H1 (cell line): ENCODE measurements around the gene PNMA6E. TPM values are rescaled to one million over a fixed set of nuclear protein-coding genes. Genes with fewer than 3 reads are reported as not detected.

Experiments
- CTCF ChIA-PET: fragments of 300-600 bp; sonication (Branson Sonifier 250); formaldehyde crosslinking; loops from one replicate; lab custom pipeline; 2021; ENCODE audit not compliant: partially characterized antibody; lab: Charles Lee
- POLR2A ChIA-PET: fragments of 300-600 bp; sonication (Branson Sonifier 250); formaldehyde crosslinking; loops from one replicate; lab custom pipeline; 2021; ENCODE audit warnings: inconsistent platforms; ENCODE audit not compliant: partially characterized antibody; lab: Charles Lee
- DNase-seq, 2 experiments: peaks; one replicate each; pipeline versions ENCODE4 v3.0.0 to v3.0.0-alpha.2; 2010 to 2022; ENCODE audit warnings: low spot score in 2 of 2, low read depth in 1 of 2, mixed read lengths in 1 of 2
- FAIRE-seq: peaks from 2 replicates; lab custom pipeline; 2011; peaks lifted over from hg19 to GRCh38; lab: Jason Lieb, UNC
- H2AFZ ChIP-seq: 2 replicates; pipeline ENCODE4 v1.8.1; 2012; ENCODE audit warnings: low read length, inconsistent platforms
- H2AK5ac ChIP-seq: 2 replicates; pipeline ENCODE4 v1.6.1; 2013; ENCODE audit warnings: low read depth, low read length
- H2BK120ac ChIP-seq: replicated peaks from 2 replicates; pipeline ENCODE3; 2013; ENCODE audit warnings: low read depth, low read length, inconsistent platforms
- H2BK12ac ChIP-seq: 2 replicates; pipeline ENCODE4 v1.6.1; 2013; ENCODE audit warnings: low read depth, low read length
- H2BK15ac ChIP-seq: 2 replicates; pipeline ENCODE4 v1.6.1; 2013; ENCODE audit warnings: low read length
- H2BK20ac ChIP-seq: 2 replicates; pipeline ENCODE4 v1.6.1; 2013; ENCODE audit warnings: low read length
- H2BK5ac ChIP-seq: 2 replicates; pipeline ENCODE4 v1.6.1; 2013; ENCODE audit warnings: low read depth, low read length
- H3K14ac ChIP-seq: 2 replicates; pipeline ENCODE4 v1.6.1; 2013; ENCODE audit warnings: inconsistent platforms; ENCODE audit not compliant: insufficient read length
- H3K18ac ChIP-seq: 2 replicates; pipeline ENCODE4 v1.6.1; 2013; ENCODE audit warnings: low read length; ENCODE audit errors: extremely low read depth
- H3K23ac ChIP-seq: 2 replicates; pipeline ENCODE4 v1.6.1; 2013; ENCODE audit warnings: inconsistent platforms; ENCODE audit not compliant: insufficient read length
- H3K23me2 ChIP-seq: 2 replicates; pipeline ENCODE4 v1.6.1; 2013; ENCODE audit warnings: low read depth, low read length
- H3K27ac ChIP-seq: 2 replicates; pipeline ENCODE4 v1.6.1; 2011; ENCODE audit warnings: low read depth, low read length, inconsistent platforms
- H3K27me3 ChIP-seq, 4 experiments: replicated peaks in 1 of 4; 1 replicate in 1 of 4; 2 replicates in 3 of 4; pipeline versions ENCODE4 v1.6.1 to v1.8.1; 2011 to 2013; ENCODE audit warnings: low read length in 3 of 4, mild to moderate bottlenecking in 3 of 4, inconsistent platforms in 2 of 4, mixed read lengths in 2 of 4, moderate library complexity in 1 of 4; ENCODE audit not compliant: control insufficient read depth in 3 of 4, insufficient read depth in 3 of 4; ENCODE audit errors: extremely low read depth in 1 of 4
- H3K36me3 ChIP-seq, 4 experiments: 2 replicates each; pipeline versions ENCODE4 v1.6.1 to v1.8.1; 2011 to 2013; ENCODE audit warnings: mild to moderate bottlenecking in 4 of 4, low read length in 3 of 4, moderate library complexity in 2 of 4, control low read depth in 1 of 4, inconsistent platforms in 1 of 4; ENCODE audit not compliant: insufficient read depth in 4 of 4, control insufficient read depth in 2 of 4
- H3K4ac ChIP-seq: replicated peaks from 2 replicates; pipeline ENCODE3; 2013; ENCODE audit warnings: low read length, low read depth, mixed read lengths, inconsistent platforms; ENCODE audit not compliant: insufficient read length
- H3K4me1 ChIP-seq, 4 experiments: replicated peaks in 1 of 4; 1 replicate in 1 of 4; 2 replicates in 3 of 4; pipeline versions ENCODE4 v1.6.1 to v1.8.1; 2011 to 2013; ENCODE audit warnings: low read length in 3 of 4, inconsistent platforms in 2 of 4, mixed read lengths in 1 of 4; ENCODE audit not compliant: insufficient read depth in 4 of 4, control insufficient read depth in 3 of 4
- H3K4me2 ChIP-seq, 2 experiments: 2 replicates each; pipeline versions ENCODE4 v1.6.1 to v1.8.1; 2011 to 2013; ENCODE audit warnings: low read depth in 2 of 2, low read length in 2 of 2, control low read depth in 1 of 2, inconsistent platforms in 1 of 2, mild to moderate bottlenecking in 1 of 2; ENCODE audit not compliant: insufficient read depth in 1 of 2
- H3K4me3 ChIP-seq, 4 experiments: fragments of 200-600, 300-600 bp in 1 of 4; sonication (generic), shearing (Covaris generic), sonication (Bioruptor Twin) in 1 of 4; 2 replicates each; pipeline versions ENCODE4 v1.5.1 to v1.8.1; 2011 to 2016; ENCODE audit warnings: low read length in 4 of 4, low read depth in 3 of 4, control low read depth in 2 of 4, inconsistent platforms in 2 of 4, mild to moderate bottlenecking in 2 of 4, mixed read lengths in 1 of 4, moderate library complexity in 1 of 4; ENCODE audit not compliant: insufficient read depth in 2 of 4; ENCODE audit errors: extremely low read depth in 1 of 4
- H3K56ac ChIP-seq: replicated peaks from 2 replicates; pipeline ENCODE3; 2013; ENCODE audit warnings: low read depth, mild to moderate bottlenecking, mixed read lengths, low read length, inconsistent platforms; ENCODE audit not compliant: insufficient read length
- H3K79me1 ChIP-seq: 2 replicates; pipeline ENCODE4 v1.6.1; 2013; ENCODE audit warnings: low read depth, low read length, control low read depth
- H3K79me2 ChIP-seq, 2 experiments: 2 replicates each; pipeline versions ENCODE4 v1.6.1 to v1.8.1; 2012 to 2013; ENCODE audit warnings: low read length in 2 of 2, mild to moderate bottlenecking in 2 of 2, inconsistent platforms in 1 of 2; ENCODE audit not compliant: insufficient read depth in 2 of 2, control insufficient read depth in 1 of 2
- H3K9ac ChIP-seq, 4 experiments: replicated peaks in 1 of 4; 1 replicate in 1 of 4; 2 replicates in 3 of 4; pipeline versions ENCODE4 v1.6.1 to v1.8.1; 2011 to 2013; ENCODE audit warnings: low read depth in 3 of 4, low read length in 3 of 4, control low read depth in 2 of 4, mild to moderate bottlenecking in 2 of 4, moderate library complexity in 2 of 4, inconsistent platforms in 1 of 4; ENCODE audit errors: extremely low read depth in 1 of 4
- H3K9me3 ChIP-seq, 2 experiments: 2 replicates each; pipeline versions ENCODE4 v1.6.1 to v1.8.1; 2012 to 2013; ENCODE audit warnings: mild to moderate bottlenecking in 2 of 2, moderate library complexity in 2 of 2, control low read depth in 1 of 2, inconsistent platforms in 1 of 2, low read depth in 1 of 2, low read length in 1 of 2, mixed read lengths in 1 of 2; ENCODE audit not compliant: insufficient read depth in 2 of 2
- H4K20me1 ChIP-seq, 2 experiments: replicated peaks in 1 of 2; 2 replicates each; pipeline versions ENCODE3 to v1.8.1; 2011 to 2013; ENCODE audit warnings: inconsistent platforms in 2 of 2, low read length in 2 of 2, mild to moderate bottlenecking in 1 of 2; ENCODE audit not compliant: insufficient read depth in 2 of 2, control insufficient read depth in 1 of 2
- H4K5ac ChIP-seq: 2 replicates; pipeline ENCODE4 v1.6.1; 2013; ENCODE audit warnings: low read length, low read depth, mixed read lengths, inconsistent platforms; ENCODE audit not compliant: insufficient read length
- H4K8ac ChIP-seq: 2 replicates; pipeline ENCODE4 v1.8.0; 2013; ENCODE audit warnings: mild to moderate bottlenecking, moderate library complexity, low read length, inconsistent platforms; ENCODE audit not compliant: insufficient read depth; ENCODE audit errors: extremely low read depth
- H4K91ac ChIP-seq: replicated peaks from 2 replicates; pipeline ENCODE3; 2013; ENCODE audit warnings: low read length, mixed read lengths, inconsistent platforms; ENCODE audit not compliant: insufficient read length
- ASH2L ChIP-seq: fragments of 200-600, 300-600 bp; sonication (generic); IDR thresholded peaks from one replicate; pipeline ENCODE4 v1.7.1; 2017; ENCODE audit warnings: low read length
- BACH1 ChIP-seq: IDR thresholded peaks from 2 replicates; pipeline ENCODE4 v1.6.1; 2012; ENCODE audit warnings: low read length, improper control_type of control experiment
- EZH2 ChIP-seq: fragments of 200-600 bp; sonication (generic); IDR thresholded peaks from 2 replicates; pipeline ENCODE4 v1.7.1; 2012; ENCODE audit warnings: low read depth, mild to moderate bottlenecking, moderate library complexity, low read length, inconsistent platforms; ENCODE audit not compliant: severe bottlenecking
- JUN ChIP-seq: IDR thresholded peaks from 2 replicates; pipeline ENCODE4 v1.6.1; 2011; ENCODE audit warnings: low read depth, mild to moderate bottlenecking, improper control_type of control experiment, low read length
- JUND ChIP-seq: IDR thresholded peaks from 2 replicates; pipeline ENCODE4 v1.6.1; 2011; ENCODE audit warnings: mild to moderate bottlenecking, improper control_type of control experiment, low read length
- POLR2A ChIP-seq, 2 experiments: IDR thresholded peaks; 1 replicate in 1 of 2; 2 replicates in 1 of 2; pipeline ENCODE4 v1.6.1; 2011; ENCODE audit warnings: low read depth in 2 of 2, low read length in 2 of 2, mild to moderate bottlenecking in 2 of 2; ENCODE audit errors: control extremely low read depth in 1 of 2
- RBBP5 ChIP-seq: IDR thresholded peaks from 2 replicates; pipeline ENCODE4 v1.7.1; 2012; ENCODE audit warnings: low read depth, mild to moderate bottlenecking, inconsistent platforms, low read length, moderate library complexity, borderline replicate concordance
- SIX5 ChIP-seq: IDR thresholded peaks from 2 replicates; pipeline ENCODE4 v1.6.1; 2011; ENCODE audit warnings: mild to moderate bottlenecking, low read depth, low read length
- SP4 ChIP-seq: IDR thresholded peaks from 2 replicates; pipeline ENCODE4 v1.6.1; 2012; ENCODE audit warnings: low read length, inconsistent platforms
- TCF12 ChIP-seq: IDR thresholded peaks from 2 replicates; pipeline ENCODE4 v1.6.1; 2011; ENCODE audit warnings: low read depth, mild to moderate bottlenecking, low read length
- WGBS, 2 experiments: shearing (Covaris generic) in 1 of 2; methylation state at CpG; one replicate each; pipeline versions ENCODE4 v1.1.6 to v1.1.7; 2013 to 2015; ENCODE audit warnings: low lambda C conversion rate in 2 of 2, mixed read lengths in 2 of 2, inconsistent platforms in 1 of 2, low coverage in 1 of 2, missing lambda C conversion rate in 1 of 2; ENCODE audit not compliant: insufficient replicate concordance in 2 of 2, insufficient coverage in 1 of 2, insufficient read length in 1 of 2; ENCODE audit errors: extremely low coverage in 1 of 2, missing lambda C conversion rate in 1 of 2; 5-methylcytosine and 5-hydroxymethylcytosine counted together
- polyA plus RNA-seq, 7 experiments: library from polyadenylated mRNA; depleted of rRNA in 3 of 7; stranded (reverse) in 5 of 7; unstranded in 2 of 7; fragments of >200 nt in 5 of 7; fragments of 200-250 nt in 2 of 7; gene quantifications; 1 replicate in 5 of 7; 2 replicates in 1 of 7; 4 replicates in 1 of 7; pipeline versions ENCODE4 v1.2.1 to v1.2.3, GENCODE V29; 2011 to 2013; ENCODE audit warnings: missing spikeins in 2 of 7, mixed read lengths in 2 of 7
- total RNA-seq: library from RNA; stranded (reverse); fragmentation: NEBNext Ultra II Directional; extraction: Animal tissue kit (Norgen Biotek cat#: 25700); gene quantifications from 2 replicates; pipeline ENCODE4 v1.2.1, GENCODE V29; 2021
- TF ChIP-seq, protein P1 (sequence below): IDR thresholded peaks from 2 replicates; pipeline ENCODE4 v1.6.1; 2011; ENCODE audit warnings: low read length, improper control_type of control experiment
- TF ChIP-seq, protein P2 (sequence below): IDR thresholded peaks from 2 replicates; pipeline ENCODE4 v1.6.1; 2012; ENCODE audit warnings: low read length, inconsistent platforms
- TF ChIP-seq, protein P3 (sequence below): IDR thresholded peaks from 2 replicates; pipeline ENCODE4 v1.6.1; 2012; ENCODE audit warnings: inconsistent platforms

Gene PNMA6E
- total and polyA plus RNA-seq, 2 of the 8 experiments (the other 6 are each of a cell fraction or from before 2014, with no cell fraction given): not detected

DNA sequence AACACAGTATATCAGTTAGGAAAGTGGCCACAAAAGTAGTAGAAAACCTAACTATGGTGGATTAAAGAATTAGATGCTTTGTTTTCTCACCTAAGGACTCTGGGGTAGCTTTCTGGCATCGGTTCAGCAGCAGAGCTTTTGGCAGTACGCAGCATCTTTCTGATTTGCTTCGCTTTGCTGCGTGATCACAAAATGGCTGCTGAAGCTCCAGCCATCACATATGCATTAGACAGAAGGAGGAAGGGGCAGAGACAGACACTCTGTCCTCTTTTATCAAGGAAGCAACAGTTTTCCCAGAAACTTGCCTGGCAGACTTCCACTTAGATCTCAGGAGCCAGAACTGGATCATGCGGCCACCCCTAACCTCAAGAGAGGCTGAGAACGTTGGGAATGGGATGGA, 29.6 kb upstream of the PNMA6E start:
- 87% methylated on average over 6 of the region's 6 CpGs; no CpG with 5 or more reads in 1 of the 2 experiments for WGBS, 2 experiments
- no peaks in the 10 kb centered on the region for H3K4me1 ChIP-seq
- no peak overlapping the region for H2AFZ ChIP-seq
- no peak overlapping the region for H2BK5ac ChIP-seq
- no peak overlapping the region for H2BK15ac ChIP-seq
- H4K8ac ChIP-seq: no peak overlapping the region
- no peak overlapping the region for H2BK120ac ChIP-seq
- H3K4me2 ChIP-seq: no peak overlapping the region
- H3K23me2 ChIP-seq: no peaks in the 10 kb centered on the region
- H2AK5ac ChIP-seq: no peak overlapping the region
- no peaks in the 10 kb centered on the region for H3K36me3 ChIP-seq
- H3K14ac ChIP-seq: no peak overlapping the region
- H3K18ac ChIP-seq: no peak overlapping the region
- H3K9ac ChIP-seq: no peak overlapping the region
- no peak overlapping the region for H2BK20ac ChIP-seq
- H2BK12ac ChIP-seq: no peak overlapping the region
- H3K79me1 ChIP-seq: no peaks in the 10 kb centered on the region
- no peaks in the 10 kb centered on the region for H4K20me1 ChIP-seq
- FAIRE-seq (no peak), DNase-seq (no peak)
- no peak overlapping the region for H4K5ac ChIP-seq
- H3K9me3 ChIP-seq: no peaks in the 10 kb centered on the region
- H4K91ac ChIP-seq: no peak overlapping the region
- no peaks in the 10 kb centered on the region for H3K27me3 ChIP-seq
- H3K56ac ChIP-seq: no peak overlapping the region
- no peak overlapping the region for H3K4me3 ChIP-seq
- ChIA-PET CTCF (no interaction called here), POLR2A (no interaction called here)
- H3K79me2 ChIP-seq: no peaks in the 10 kb centered on the region
- no peak overlapping the region for H3K27ac ChIP-seq
- H3K4ac ChIP-seq: no peak overlapping the region
- H3K23ac ChIP-seq: no peak overlapping the region
- no peak for TF ChIP-seq TCF12
- no peak for TF ChIP-seq SIX5
- TF ChIP-seq, protein P1, sequence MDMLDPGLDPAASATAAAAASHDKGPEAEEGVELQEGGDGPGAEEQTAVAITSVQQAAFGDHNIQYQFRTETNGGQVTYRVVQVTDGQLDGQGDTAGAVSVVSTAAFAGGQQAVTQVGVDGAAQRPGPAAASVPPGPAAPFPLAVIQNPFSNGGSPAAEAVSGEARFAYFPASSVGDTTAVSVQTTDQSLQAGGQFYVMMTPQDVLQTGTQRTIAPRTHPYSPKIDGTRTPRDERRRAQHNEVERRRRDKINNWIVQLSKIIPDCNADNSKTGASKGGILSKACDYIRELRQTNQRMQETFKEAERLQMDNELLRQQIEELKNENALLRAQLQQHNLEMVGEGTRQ: no peak
- TF ChIP-seq, protein P2, sequence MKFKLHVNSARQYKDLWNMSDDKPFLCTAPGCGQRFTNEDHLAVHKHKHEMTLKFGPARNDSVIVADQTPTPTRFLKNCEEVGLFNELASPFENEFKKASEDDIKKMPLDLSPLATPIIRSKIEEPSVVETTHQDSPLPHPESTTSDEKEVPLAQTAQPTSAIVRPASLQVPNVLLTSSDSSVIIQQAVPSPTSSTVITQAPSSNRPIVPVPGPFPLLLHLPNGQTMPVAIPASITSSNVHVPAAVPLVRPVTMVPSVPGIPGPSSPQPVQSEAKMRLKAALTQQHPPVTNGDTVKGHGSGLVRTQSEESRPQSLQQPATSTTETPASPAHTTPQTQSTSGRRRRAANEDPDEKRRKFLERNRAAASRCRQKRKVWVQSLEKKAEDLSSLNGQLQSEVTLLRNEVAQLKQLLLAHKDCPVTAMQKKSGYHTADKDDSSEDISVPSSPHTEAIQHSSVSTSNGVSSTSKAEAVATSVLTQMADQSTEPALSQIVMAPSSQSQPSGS: no peak
- no peak for TF ChIP-seq BACH1
- TF ChIP-seq ASH2L: no peak
- TF ChIP-seq JUN: no peak
- TF ChIP-seq POLR2A (IDR thresholded peaks at IDR 0.05; ENCODE audit: control extremely low read depth in 1 of 2, low read depth in 2 of 2, low read length in 2 of 2): no peak
- TF ChIP-seq RBBP5: no peak
- no peak for TF ChIP-seq SP4
- TF ChIP-seq JUND: no peak
- TF ChIP-seq EZH2: no peak
- TF ChIP-seq, protein P3, sequence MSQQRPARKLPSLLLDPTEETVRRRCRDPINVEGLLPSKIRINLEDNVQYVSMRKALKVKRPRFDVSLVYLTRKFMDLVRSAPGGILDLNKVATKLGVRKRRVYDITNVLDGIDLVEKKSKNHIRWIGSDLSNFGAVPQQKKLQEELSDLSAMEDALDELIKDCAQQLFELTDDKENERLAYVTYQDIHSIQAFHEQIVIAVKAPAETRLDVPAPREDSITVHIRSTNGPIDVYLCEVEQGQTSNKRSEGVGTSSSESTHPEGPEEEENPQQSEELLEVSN: no peak
